GM23338 (cell line): ENCODE measurements around the gene FEN1. TPM values are rescaled to one million over a fixed set of nuclear protein-coding genes. Genes with fewer than 3 reads are reported as not detected.
A peak's percentile ranks its signal among the peaks of the same experiment; 100 is the strongest.

Experiments
- ATAC-seq: fragments of 200-7000 bp; cut with Tn5 transposase; 3 replicates; pipeline ENCODE4 v1.9.1; 2020
- DNase-seq: peaks from one replicate; pipeline ENCODE4 v3.0.0-alpha.2; 2015; ENCODE audit warnings: low spot score
- H2AFZ ChIP-seq: fragments of 200-600 bp; sonication (generic); 2 replicates; pipeline ENCODE4 v1.8.0; 2016; ENCODE audit warnings: antibody characterized with exemption, mild to moderate bottlenecking, moderate library complexity
- H3F3A ChIP-seq: fragments of 200-600 bp; sonication (generic); replicated peaks from 2 replicates; pipeline ENCODE4 v1.8.0; 2017; ENCODE audit warnings: antibody characterized with exemption, mixed run types, low read depth
- H3K27ac ChIP-seq: fragments of 200-600 bp; sonication (generic); 2 replicates; pipeline ENCODE4 v1.6.1; 2016; ENCODE audit warnings: low read depth
- H3K27me3 ChIP-seq: fragments of 200-600 bp; sonication (generic); 2 replicates; pipeline ENCODE4 v1.8.0; 2016; ENCODE audit warnings: mild to moderate bottlenecking, mixed run types, moderate library complexity; ENCODE audit not compliant: insufficient read depth
- H3K36me3 ChIP-seq: fragments of 200-600 bp; sonication (generic); 2 replicates; pipeline ENCODE4 v1.8.0; 2016; ENCODE audit warnings: mild to moderate bottlenecking; ENCODE audit not compliant: insufficient read depth
- H3K4me1 ChIP-seq: fragments of 200-600 bp; sonication (generic); 2 replicates; pipeline ENCODE4 v1.8.0; 2016; ENCODE audit warnings: mild to moderate bottlenecking, moderate library complexity; ENCODE audit not compliant: insufficient read depth
- H3K4me2 ChIP-seq: fragments of 200-600 bp; sonication (generic); 2 replicates; pipeline ENCODE4 v1.7.1; 2017; ENCODE audit warnings: mixed run types
- H3K4me3 ChIP-seq: fragments of 200-600 bp; sonication (generic); 2 replicates; pipeline ENCODE4 v1.6.1; 2016; ENCODE audit warnings: mixed run types
- H3K79me2 ChIP-seq: fragments of 200-600 bp; sonication (generic); replicated peaks from 2 replicates; pipeline ENCODE4 v1.8.0; 2017; ENCODE audit warnings: mild to moderate bottlenecking; ENCODE audit not compliant: insufficient read depth
- H3K9me2 ChIP-seq: fragments of 200-600 bp; sonication (generic); 2 replicates; pipeline ENCODE4 v1.8.0; 2017; ENCODE audit not compliant: insufficient read depth
- H4K20me1 ChIP-seq: fragments of 200-600 bp; sonication (generic); replicated peaks from 2 replicates; pipeline ENCODE4 v1.8.0; 2017; ENCODE audit warnings: mild to moderate bottlenecking; ENCODE audit not compliant: insufficient read depth
- H3K27ac Mint-ChIP-seq: 2 replicates; pipeline ENCODE4 v1.8.0; 2020; ENCODE audit warnings: inconsistent platforms, mild to moderate bottlenecking, moderate library complexity, mixed read lengths
- H3K27me3 Mint-ChIP-seq: 3 replicates; pipeline ENCODE4 v1.8.0; 2022; ENCODE audit warnings: low read depth, mild to moderate bottlenecking, moderate library complexity, mixed read lengths, inconsistent platforms; ENCODE audit not compliant: insufficient read depth, poor library complexity
- H3K36me3 Mint-ChIP-seq: 3 replicates; pipeline ENCODE4 v1.8.0; 2021; ENCODE audit warnings: low read depth, mild to moderate bottlenecking, inconsistent platforms, moderate library complexity, mixed read lengths
- H3K4me1 Mint-ChIP-seq: 3 replicates; pipeline ENCODE4 v1.8.0; 2020; ENCODE audit warnings: mild to moderate bottlenecking, inconsistent platforms, mixed read lengths
- H3K4me3 Mint-ChIP-seq: 3 replicates; pipeline ENCODE4 v1.8.0; 2021; ENCODE audit warnings: moderate library complexity, mild to moderate bottlenecking, inconsistent platforms, mixed read lengths
- H3K9me3 Mint-ChIP-seq: 3 replicates; pipeline ENCODE4 v1.8.0; 2020; ENCODE audit warnings: moderate library complexity, mild to moderate bottlenecking, inconsistent platforms, mixed read lengths
- CREB1 ChIP-seq: fragments of 250-450 bp; sonication (Bioruptor Pico); IDR thresholded peaks from 2 replicates; pipeline ENCODE4 v1.5.0; 2020; ENCODE audit warnings: low read depth, mild to moderate bottlenecking, moderate library complexity
- CTCF ChIP-seq, 2 experiments: fragments of 200-600 bp in 1 of 2; sonication (generic) in 1 of 2; conservative IDR thresholded peaks; 2 replicates each; pipeline versions ENCODE4 v1.5.1 to v1.6.1; 2016 to 2017; ENCODE audit warnings: antibody characterized with exemption in 2 of 2, low read depth in 2 of 2, mild to moderate bottlenecking in 2 of 2, moderate library complexity in 1 of 2
- ETS1 ChIP-seq: IDR thresholded peaks from 2 replicates; pipeline ENCODE4 v1.6.1; 2016; ENCODE audit warnings: antibody characterized with exemption
- EZH2 ChIP-seq: fragments of 200-600 bp; sonication (generic); IDR thresholded peaks from one replicate; pipeline ENCODE4 v1.8.0; 2017; ENCODE audit warnings: antibody characterized with exemption, mild to moderate bottlenecking, low read depth; ENCODE audit not compliant: unreplicated experiment
- EZH2phosphoT487 ChIP-seq: fragments of 200-600 bp; sonication (generic); IDR thresholded peaks from one replicate; pipeline ENCODE4 v1.8.1; 2018; ENCODE audit warnings: antibody characterized with exemption; ENCODE audit not compliant: unreplicated experiment
- JUNB ChIP-seq: IDR thresholded peaks from one replicate; pipeline ENCODE4 v1.6.1; 2016; ENCODE audit warnings: antibody characterized with exemption; ENCODE audit not compliant: unreplicated experiment
- NANOG ChIP-seq: IDR thresholded peaks from 2 replicates; pipeline ENCODE4 v1.6.1; 2016; ENCODE audit warnings: antibody characterized with exemption, borderline replicate concordance
- POLR2AphosphoS5 ChIP-seq: IDR thresholded peaks from 2 replicates; pipeline ENCODE4 v1.6.1; 2016; ENCODE audit warnings: antibody characterized with exemption, low read depth
- STAT1 ChIP-seq: IDR thresholded peaks from one replicate; pipeline ENCODE4 v1.6.1; 2016; ENCODE audit warnings: antibody characterized with exemption; ENCODE audit not compliant: unreplicated experiment
- ZNF114 ChIP-seq: fragments of 250-450 bp; sonication (Bioruptor Pico); IDR thresholded peaks from 2 replicates; pipeline ENCODE4 v1.5.0; 2020; ENCODE audit warnings: mild to moderate bottlenecking, moderate library complexity
- ZNF331 ChIP-seq: fragments of 250-450 bp; sonication (Bioruptor Pico); IDR thresholded peaks from 2 replicates; pipeline ENCODE4 v1.5.0; 2020; ENCODE audit warnings: low read depth, mild to moderate bottlenecking, moderate library complexity
- ZNF462 ChIP-seq: fragments of 250-450 bp; sonication (Bioruptor Pico); IDR thresholded peaks from 2 replicates; pipeline ENCODE4 v1.5.0; 2020; ENCODE audit warnings: mild to moderate bottlenecking, moderate library complexity
- polyA plus RNA-seq: library from polyadenylated mRNA; unstranded; fragments of >200 nt; fragmentation: Nextera tagmentation; extraction: Ambion mirVana; gene quantifications from 2 replicates; pipeline ENCODE4 v1.2.1, GENCODE V29; 2016
- total RNA-seq: library from RNA; depleted of rRNA; stranded (reverse); fragments of >200 nt; shearing (Covaris generic); gene quantifications from 2 replicates; pipeline ENCODE4 v1.2.3, GENCODE V29; 2014

The FEN1 gene
- total and polyA plus RNA-seq, 2 experiments from 2014 or later = 85.1 to 89.0 TPM

GRCh38 chr11:61791737-61792309 lies 888 bp upstream of the FEN1 start (continued):
- TF ChIP-seq CTCF (conservative IDR thresholded peaks at IDR 0.05; ENCODE audit: low read depth in 2 of 2) (peak in 1 of 2 experiments; percentile 8; a peak in 1 of 4 replicates), EZH2phosphoT487 (no peak), CREB1 (peak; percentile 65)

GRCh38 chr11:61793083-61793828 lies 545 bp downstream of the FEN1 start:
- H3K27ac ChIP-seq = peak overlapping the region; percentile 92
- H3K4me1 ChIP-seq = 0 out of 2 replicates have a peak, but pooled peaks cover 5% of the 10 kb centered on the region
- peaks cover 24% of the 10 kb centered on the region; the same call in 1 of the 2 replicates for H3F3A ChIP-seq
- Mint-ChIP-seq H3K4me1 (peaks cover 17% of the 10 kb centered on the region), H3K4me3 (peak overlapping the region; percentile 91), H3K36me3 (peaks cover 70% of the 10 kb centered on the region), H3K27ac (peak overlapping the region; percentile 100), H3K27me3 (peaks cover 9% of the 10 kb centered on the region), H3K9me3 (no peaks in the 10 kb centered on the region)
- ATAC-seq (peak; percentile 23), DNase-seq (peak; percentile 24)
- H3K36me3 ChIP-seq = peaks cover 3% of the 10 kb centered on the region; the same call in 1 of the 2 replicates
- peaks cover 4% of the 10 kb centered on the region; the same call in 1 of the 2 replicates for H4K20me1 ChIP-seq
- H3K9me2 ChIP-seq = no peaks in the 10 kb centered on the region
- H3K27me3 ChIP-seq = no peaks in the 10 kb centered on the region
- peak overlapping the region; percentile 87 for H3K4me2 ChIP-seq
- no peak overlapping the region; the same call in none of the 2 replicates for H2AFZ ChIP-seq
- peak overlapping the region; percentile 82 for H3K4me3 ChIP-seq
- peaks cover 51% of the 10 kb centered on the region for H3K79me2 ChIP-seq
- TF ChIP-seq CTCF (conservative IDR thresholded peaks at IDR 0.05; ENCODE audit: low read depth in 2 of 2) = no peak
- TF ChIP-seq ZNF114 = no peak
- no peak for TF ChIP-seq ZNF331
- no peak; the same call in 1 of the 2 replicates for TF ChIP-seq POLR2AphosphoS5
- TF ChIP-seq JUNB = no peak
- TF ChIP-seq STAT1 = no peak
- TF ChIP-seq ETS1 = no peak
- TF ChIP-seq NANOG = no peak
- no peak for TF ChIP-seq ZNF462 (CRISPR knock-in tag)
- no peak for TF ChIP-seq EZH2
